Esophagus squamous epithelium (tissue), 5 donors: ENCODE data around the gene RBM20. TPM values are rescaled to one million over a fixed set of nuclear protein-coding genes. Genes with fewer than 3 reads are reported as not detected.

Source experiments
- DNase-seq: peaks from one replicate; lab custom pipeline; 2025; lab: John Stamatoyannopoulos, UW
- H3K27ac ChIP-seq, 4 donors: fragments of 200-600 bp; sonication (generic); one replicate each; pipeline ENCODE4 v1.5.1; 2016 to 2019; ENCODE audit warnings: mild to moderate bottlenecking in 1 of 4
- H3K27me3 ChIP-seq, 4 donors: fragments of 200-600 bp; sonication (generic); 1 replicate in 3 of 4; 2 replicates in 1 of 4; pipeline versions ENCODE4 v1.5.1 to v1.6.0; 2017 to 2021; ENCODE audit warnings: antibody characterized with exemption in 1 of 4
- H3K36me3 ChIP-seq, 3 donors: fragments of 200-600 bp; sonication (generic); one replicate each; pipeline ENCODE4 v1.5.1; 2016 to 2019
- H3K4me1 ChIP-seq, 3 donors: fragments of 200-600 bp; sonication (generic); one replicate each; pipeline ENCODE4 v1.5.1; 2017 to 2019
- H3K4me3 ChIP-seq, 4 donors: fragments of 200-600 bp; sonication (generic); 1 replicate in 3 of 4; 2 replicates in 1 of 4; pipeline ENCODE4 v1.5.1; 2016 to 2019; ENCODE audit warnings: mild to moderate bottlenecking in 2 of 4, moderate library complexity in 1 of 4
- H3K9me3 ChIP-seq, 3 donors: fragments of 200-600 bp; sonication (generic); one replicate each; pipeline ENCODE4 v1.5.1; 2016 to 2019
- CTCF ChIP-seq, 6 experiments: fragments of 450-650 bp in 4 of 6; fragments of 200-600 bp in 2 of 6; sonication (generic) in 2 of 6; IDR thresholded peaks; one replicate each; pipeline ENCODE4 v1.5.1; 2016 to 2019; ENCODE audit warnings: antibody characterized with exemption in 6 of 6, mild to moderate bottlenecking in 4 of 6, moderate library complexity in 4 of 6
- POLR2A ChIP-seq, 4 donors: fragments of 450-650 bp; IDR thresholded peaks; one replicate each; pipeline ENCODE4 v1.6.1; 2017; ENCODE audit warnings: antibody characterized with exemption in 4 of 4, mild to moderate bottlenecking in 4 of 4, moderate library complexity in 3 of 4
- WGBS, 2 donors: methylation state at CpG; one replicate each; pipeline ENCODE4 v1.1.5; 2018; 5-methylcytosine and 5-hydroxymethylcytosine counted together
- intact Hi-C: fragments of 100-400 bp; cut with DNase I; formaldehyde crosslinking; loops from one replicate; pipeline ENCODE4 v1.15.0; 2022
- total RNA-seq, 4 donors: library from RNA; depleted of rRNA; stranded (reverse); fragments of >200 nt; gene quantifications; one replicate each; pipeline ENCODE4 v1.1.0, GENCODE V29; 2016
- donor health status: DM: yes; HTN: yes; CAD: no.

Gene RBM20
- total RNA-seq, 4 donors from 2014 or later = 2.1 to 10.3 (median 3.7) TPM

- H3K27me3 ChIP-seq = no peaks in the 10 kb centered on the region
- H3K27ac ChIP-seq = no peak overlapping the region
- H3K4me1 ChIP-seq = peaks cover 0 to 29% (median 13%) of the 10 kb centered on the region in 3 donors
- WGBS, 2 donors = 78 to 86% methylated on average over 3 of the region's 3 CpGs
- TF ChIP-seq POLR2A (IDR thresholded peaks at IDR 0.05) (no peak), CTCF (IDR thresholded peaks at IDR 0.05) (no peak)
- no peaks in the 10 kb centered on the region for H3K9me3 ChIP-seq
- H3K4me3 ChIP-seq = no peak overlapping the region
- intact Hi-C loops = no loop called here
- DNase-seq = no peak
- H3K36me3 ChIP-seq = no peaks in the 10 kb centered on the region
Measured at GRCh38 chr10:110770243-110770642, 126.1 kb downstream of the RBM20 start.

- H3K4me1 ChIP-seq = peaks cover 0 to 32% (median 13%) of the 10 kb centered on the region in 3 donors
- H3K36me3 ChIP-seq = no peaks in the 10 kb centered on the region
- H3K27me3 ChIP-seq = no peaks in the 10 kb centered on the region
- intact Hi-C loops = no loop called here
- H3K4me3 ChIP-seq = no peak overlapping the region
- TF ChIP-seq POLR2A (IDR thresholded peaks at IDR 0.05) (no peak), CTCF (IDR thresholded peaks at IDR 0.05) (no peak)
- no peak for DNase-seq
- no peaks in the 10 kb centered on the region for H3K9me3 ChIP-seq
- H3K27ac ChIP-seq = no peak overlapping the region
- 91 to 100% methylated on average over 1 of the region's 1 CpG for WGBS, 2 donors
Measured at GRCh38 chr10:110771486-110771885, 127.3 kb downstream of the RBM20 start.

DNA sequence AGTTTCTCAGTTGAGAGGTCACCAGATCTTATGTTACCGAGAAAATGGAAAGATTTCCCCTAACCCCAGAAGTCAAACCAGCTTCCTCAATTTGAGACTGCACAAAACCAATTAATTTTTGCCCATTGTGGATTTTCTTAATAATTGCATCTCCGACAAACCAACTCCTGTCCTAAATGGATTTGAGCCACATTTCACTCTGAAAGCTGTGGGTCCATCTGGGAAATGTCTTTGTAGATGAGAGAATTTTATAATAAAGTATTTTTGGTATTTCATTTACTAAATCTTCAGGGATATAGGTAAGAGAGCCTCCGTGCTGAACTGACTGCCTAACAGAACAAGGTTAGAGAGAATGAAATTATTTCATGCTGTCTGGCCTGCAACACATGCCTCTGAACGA, 127.9 kb downstream of the RBM20 start:
- no peak overlapping the region for H3K27ac ChIP-seq
- TF ChIP-seq POLR2A (IDR thresholded peaks at IDR 0.05) (no peak), CTCF (IDR thresholded peaks at IDR 0.05) (no peak)

GRCh38 chr10:110772454-110773025, 128.4 kb downstream of the RBM20 start:
- Histone ChIP-seq H3K36me3 (no peaks in the 10 kb centered on the region), H3K27me3 (no peaks in the 10 kb centered on the region), H3K4me1 (peaks cover 0 to 32% (median 13%) of the 10 kb centered on the region in 3 donors), H3K9me3 (no peaks in the 10 kb centered on the region), H3K27ac (no peak overlapping the region), H3K4me3 (no peak overlapping the region)
- TF ChIP-seq CTCF (IDR thresholded peaks at IDR 0.05) (no peak), POLR2A (IDR thresholded peaks at IDR 0.05) (no peak)
- intact Hi-C loops = no loop called here
- WGBS, 2 donors = 62 to 82% methylated on average over 3 of the region's 3 CpGs
- no peak for DNase-seq

More for the DNA sequence above, 127.9 kb downstream of the RBM20 start:
- no peak overlapping the region for H3K4me3 ChIP-seq
- no peaks in the 10 kb centered on the region for H3K9me3 ChIP-seq
- intact Hi-C loops = no loop called here
- H3K27me3 ChIP-seq = no peaks in the 10 kb centered on the region
- H3K4me1 ChIP-seq = peaks cover 0 to 32% (median 13%) of the 10 kb centered on the region in 3 donors
- 88 to 94% methylated on average over 4 of the region's 4 CpGs for WGBS, 2 donors
- no peak for DNase-seq
- no peaks in the 10 kb centered on the region for H3K36me3 ChIP-seq

- Histone ChIP-seq H3K27me3 (no peaks in the 10 kb centered on the region), H3K36me3 (no peaks in the 10 kb centered on the region), H3K9me3 (no peaks in the 10 kb centered on the region), H3K4me1 (peaks cover 0 to 39% (median 13%) of the 10 kb centered on the region in 3 donors), H3K27ac (peak overlapping the region in 3 of 4 donors; percentile 36 to 52 (median 37)), H3K4me3 (no peak overlapping the region)
- WGBS, 2 donors = 63 to 65% methylated on average over 4 to 7 of the region's 7 CpGs
- intact Hi-C loops = no loop called here
- DNase-seq = no peak
- TF ChIP-seq POLR2A (IDR thresholded peaks at IDR 0.05) (no peak), CTCF (IDR thresholded peaks at IDR 0.05) (no peak)
Measured at GRCh38 chr10:110773693-110774068, 129.5 kb downstream of the RBM20 start.
